ENCODE results near the gene PLBD2.

PLBD2 gene

GRCh38 chr12:113397497-113398197, 39.3 kb downstream of the PLBD2 start:
- DNase-seq = no peak

- DNase-seq = no peak
These were observed 40.2 kb downstream of the PLBD2 start for GRCh38 chr12:113398346-113399290.

- DNase-seq = no peak
These were observed 41.1 kb downstream of the PLBD2 start for GRCh38 chr12:113399490-113399889.

GRCh38 chr12:113400362-113400761, 42.0 kb downstream of the PLBD2 start:
- no peak for DNase-seq

- DNase-seq = no peak
These were observed 42.9 kb downstream of the PLBD2 start for GRCh38 chr12:113401066-113402000.

- DNase-seq = no peak
These were observed 44.3 kb downstream of the PLBD2 start for GRCh38 chr12:113402586-113403260.

- peak; percentile 61 for DNase-seq
These were observed 45.3 kb downstream of the PLBD2 start, which contains the start of gene SDS for GRCh38 chr12:113403435-113404415. Gene SDS, minus strand, starts transcription at chr12:113403887. Its CDS starts 4,179 bp downstream, at chr12:113399708.

- no peak for DNase-seq
These were observed 47.3 kb downstream of the PLBD2 start for GRCh38 chr12:113405694-113406093.

GRCh38 chr12:113407931-113408600, 49.7 kb downstream of the PLBD2 start:
- DNase-seq = no peak

- no peak for DNase-seq
These were observed 50.4 kb downstream of the PLBD2 start for GRCh38 chr12:113408756-113409298.

GRCh38 chr12:113409462-113410124, 51.2 kb downstream of the PLBD2 start:
- DNase-seq = no peak

GRCh38 chr12:113413488-113413939, 55.1 kb downstream of the PLBD2 start:
- DNase-seq = no peak

GRCh38 chr12:113414519-113415038, 56.2 kb downstream of the PLBD2 start:
- DNase-seq = no peak

GRCh38 chr12:113416091-113416754, 57.8 kb downstream of the PLBD2 start:
- DNase-seq = no peak

- no peak for DNase-seq
These were observed 60.0 kb downstream of the PLBD2 start for GRCh38 chr12:113418213-113418879.

GRCh38 chr12:113420996-113421595, 62.7 kb downstream of the PLBD2 start:
- DNase-seq = no peak

Measured in eye (tissue), 1 donor.